Astrocyte of the cerebellum (primary cell): Measurements from ENCODE around the gene MEGF6.

Source experiments
- DNase-seq: peaks from one replicate; pipeline ENCODE4 v3.0.0-alpha.2; 2011; ENCODE audit warnings: low read depth
- H3K4me3 ChIP-seq: 2 replicates; pipeline ENCODE4 v1.5.1; 2011; ENCODE audit warnings: mild to moderate bottlenecking, low read depth, low read length, moderate library complexity
- CTCF ChIP-seq: IDR thresholded peaks from 2 replicates; pipeline ENCODE4 v1.5.1; 2012; ENCODE audit warnings: low read length, low read depth, moderate library complexity, mild to moderate bottlenecking; ENCODE audit errors: missing control alignments
- in situ Hi-C: cut with HindIII; loops from 2 replicates; pipeline ENCODE4 v1.10.0; 2017; ENCODE audit warnings: low sequenced_read_pairs

Gene MEGF6

GRCh38 chr1:3561702-3562101 is 49.6 kb downstream of the MEGF6 start:
- in situ Hi-C loops: no loop called here
- no peak for TF ChIP-seq CTCF
- no peak for DNase-seq
- no peak overlapping the region for H3K4me3 ChIP-seq

- TF ChIP-seq CTCF: no peak
- in situ Hi-C loops: no loop called here
- H3K4me3 ChIP-seq: no peak overlapping the region
- no peak for DNase-seq
These were observed 50.3 kb downstream of the MEGF6 start for GRCh38 chr1:3560981-3561380.

- no peak overlapping the region for H3K4me3 ChIP-seq
- no peak for TF ChIP-seq CTCF
- in situ Hi-C loops: no loop called here
- DNase-seq: no peak
These were observed 50.9 kb downstream of the MEGF6 start for GRCh38 chr1:3560251-3560871.

GRCh38 chr1:3558036-3558726 is 53.1 kb downstream of the MEGF6 start:
- in situ Hi-C loops: no loop called here
- no peak overlapping the region for H3K4me3 ChIP-seq
- TF ChIP-seq CTCF: no peak
- no peak for DNase-seq

GRCh38 chr1:3557366-3557765 is 53.9 kb downstream of the MEGF6 start:
- no peak for DNase-seq
- TF ChIP-seq CTCF: no peak

GRCh38 chr1:3556336-3556735 is 55.0 kb downstream of the MEGF6 start:
- DNase-seq: no peak
- in situ Hi-C loops: no loop called here
- no peak for TF ChIP-seq CTCF
- no peak overlapping the region for H3K4me3 ChIP-seq

More at GRCh38 chr1:3557366-3557765, 53.9 kb downstream of the MEGF6 start:
- H3K4me3 ChIP-seq: no peak overlapping the region
- in situ Hi-C loops: no loop called here
